NCI-H2196 (cell line): ENCODE data around the gene PI4KA.
"Not testable (repeated sequence)": the region's sequence is repeated elsewhere in the genome, so short reads cannot be mapped to it uniquely, and the experiment has no call there.

Source experiments
- DNase-seq: peaks from one replicate; lab custom pipeline; 2025; ENCODE audit not compliant: unreplicated experiment; lab: John Stamatoyannopoulos, UW

Gene PI4KA

DNA sequence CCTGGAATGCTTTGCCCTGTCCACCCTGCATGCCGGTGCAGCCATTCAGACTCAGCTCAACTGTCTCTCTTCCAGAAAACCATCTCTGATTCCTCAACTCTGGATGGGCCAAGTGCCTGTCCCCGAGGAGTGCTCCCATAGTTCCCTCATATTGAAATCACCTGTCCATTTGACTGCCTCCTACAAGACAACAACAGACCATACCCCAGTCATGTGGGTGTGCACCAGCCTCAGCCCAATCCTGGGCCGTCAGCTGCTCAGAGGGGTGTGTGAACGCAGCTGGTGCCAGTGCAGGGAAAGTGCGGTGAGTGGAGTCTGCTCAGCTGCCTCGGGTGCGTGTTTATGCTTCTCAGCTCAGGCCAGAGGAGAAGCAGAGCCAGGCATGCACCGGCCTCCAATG lies 126.2 kb downstream of the PI4KA start:
- DNase-seq: not testable (repeated sequence)

- peak; percentile 37 for DNase-seq
Measured at GRCh38 chr22:20729194-20729593, 129.4 kb downstream of the PI4KA start.

DNA sequence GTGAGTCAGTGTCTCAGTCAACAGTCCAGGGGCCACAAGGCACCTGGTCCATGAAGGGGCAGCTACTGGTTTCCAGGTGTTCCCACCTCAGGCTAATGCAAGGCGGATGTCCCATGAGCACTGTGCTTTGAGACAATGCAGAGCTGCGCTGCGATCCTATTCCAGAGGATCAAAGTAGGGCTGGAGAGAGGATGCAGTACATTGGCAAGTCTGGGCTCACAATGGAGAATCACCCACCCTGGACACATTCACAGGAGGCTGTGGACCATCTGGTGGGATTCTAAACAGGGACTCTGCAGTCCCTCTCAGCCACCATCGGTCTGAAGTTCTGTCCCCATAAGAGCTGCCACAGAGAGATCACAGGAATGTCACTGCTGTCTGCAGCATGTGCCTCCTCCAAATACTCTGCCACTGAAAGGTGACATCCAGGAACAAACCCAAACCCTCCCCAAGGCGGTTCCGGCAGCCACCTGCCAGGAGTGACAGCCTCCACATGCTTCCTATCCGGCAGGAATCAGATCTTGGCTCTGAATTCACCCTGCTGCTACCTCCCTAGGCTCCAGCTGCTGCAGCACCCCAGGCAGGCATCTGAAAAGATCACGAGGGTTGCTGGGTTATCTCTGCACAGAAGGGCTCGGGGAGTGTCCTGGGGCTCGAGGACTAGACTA lies 130.0 kb downstream of the PI4KA start:
- DNase-seq: peak; percentile 2

GRCh38 chr22:20727118-20728015 lies 131.2 kb downstream of the PI4KA start:
- DNase-seq: no peak

GRCh38 chr22:20725987-20726558 lies 132.5 kb downstream of the PI4KA start:
- DNase-seq: no peak

DNA sequence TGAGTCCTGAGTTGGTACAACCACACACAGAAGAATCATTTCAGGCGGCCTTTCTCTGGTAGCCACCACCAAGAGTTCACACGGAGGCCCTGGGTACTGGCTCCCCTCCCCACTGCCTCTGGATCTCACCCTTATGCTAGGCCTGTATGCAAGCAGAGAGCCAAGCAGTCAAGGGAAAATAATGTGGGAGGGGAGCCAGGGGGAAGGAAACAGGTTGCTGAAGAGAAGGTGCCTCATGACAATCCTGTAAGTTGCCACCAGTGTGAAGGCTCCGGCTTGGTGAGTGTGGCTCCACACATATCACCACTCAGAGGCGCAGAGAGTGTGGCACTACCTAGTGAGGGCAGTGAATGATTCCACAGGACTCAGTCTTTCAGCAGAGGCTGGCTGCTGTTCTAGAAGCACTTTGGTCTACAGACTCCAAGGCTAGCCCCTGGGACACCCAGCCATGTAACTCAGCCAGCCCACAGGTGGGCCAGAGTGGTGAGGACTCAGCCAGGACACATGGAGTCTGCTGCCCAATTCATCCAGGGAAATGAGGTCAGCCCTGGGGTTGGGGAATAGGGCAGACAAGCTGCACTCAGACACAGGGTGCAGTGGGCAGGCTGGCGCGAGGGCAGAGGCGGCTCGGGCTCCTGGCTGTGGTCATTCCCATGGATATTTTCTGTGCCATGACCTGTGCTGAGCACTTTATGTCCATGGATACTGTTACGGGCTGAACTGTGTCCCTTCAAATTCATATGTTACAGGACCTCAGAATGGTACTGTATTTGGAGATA lies 133.7 kb downstream of the PI4KA start:
- DNase-seq: no peak

- DNase-seq: no peak
Measured at GRCh38 chr22:20721409-20722218, 137.0 kb downstream of the PI4KA start.

DNA sequence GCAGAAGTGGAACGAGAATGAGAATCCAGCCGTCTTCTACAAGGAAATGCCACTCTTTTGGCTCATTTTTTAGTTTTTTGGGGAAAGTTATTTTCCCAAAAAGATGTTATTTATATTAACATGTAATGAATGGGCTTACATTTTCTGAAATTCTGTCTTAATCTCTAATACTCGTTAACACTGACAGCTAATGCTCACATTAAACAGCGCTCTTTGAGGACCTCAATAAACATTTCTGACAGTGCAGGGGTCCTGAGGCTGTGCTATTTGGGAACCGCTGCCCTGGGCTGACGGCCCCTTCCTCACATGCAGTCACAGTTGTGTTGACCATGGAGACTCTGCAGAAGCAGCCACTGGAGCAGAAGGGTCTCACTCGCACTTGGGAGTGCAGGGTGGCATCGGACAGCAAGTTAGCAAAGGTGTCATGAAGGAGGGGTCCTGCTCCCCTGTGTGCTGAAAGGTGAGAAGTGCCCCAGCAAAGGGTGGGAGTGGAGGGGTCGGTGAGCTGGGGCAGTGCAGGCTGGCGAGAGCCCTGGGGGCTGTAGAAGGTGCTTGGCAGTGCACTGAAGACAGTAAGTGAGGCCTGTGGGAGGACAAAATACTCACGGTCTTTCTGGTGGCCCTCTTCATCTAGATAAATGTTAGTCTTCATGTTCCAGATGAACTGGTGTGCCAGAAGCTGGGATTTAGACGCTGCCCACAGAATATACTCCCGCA lies 137.8 kb downstream of the PI4KA start:
- DNase-seq: no peak

DNA sequence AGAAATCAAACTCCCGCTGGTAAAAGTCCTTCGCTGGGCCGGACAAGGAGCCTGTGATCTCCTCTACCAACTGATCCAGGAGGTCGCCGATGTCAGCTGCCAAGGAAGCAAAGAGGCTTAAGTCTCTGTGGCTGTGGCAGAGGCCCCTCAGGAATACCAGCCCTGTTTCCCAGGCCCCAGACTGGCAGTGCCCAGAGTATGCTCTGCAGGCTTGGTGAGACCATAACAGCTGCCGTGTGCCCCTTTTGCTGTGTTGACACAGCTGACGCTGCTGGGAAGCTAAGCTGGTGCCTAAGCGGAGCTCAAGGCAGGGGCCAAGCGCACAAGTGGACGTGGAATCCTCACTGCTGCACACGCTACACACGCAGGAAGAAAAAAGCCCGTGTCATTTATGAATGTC lies 139.9 kb downstream of the PI4KA start:
- not testable (repeated sequence) for DNase-seq

DNA sequence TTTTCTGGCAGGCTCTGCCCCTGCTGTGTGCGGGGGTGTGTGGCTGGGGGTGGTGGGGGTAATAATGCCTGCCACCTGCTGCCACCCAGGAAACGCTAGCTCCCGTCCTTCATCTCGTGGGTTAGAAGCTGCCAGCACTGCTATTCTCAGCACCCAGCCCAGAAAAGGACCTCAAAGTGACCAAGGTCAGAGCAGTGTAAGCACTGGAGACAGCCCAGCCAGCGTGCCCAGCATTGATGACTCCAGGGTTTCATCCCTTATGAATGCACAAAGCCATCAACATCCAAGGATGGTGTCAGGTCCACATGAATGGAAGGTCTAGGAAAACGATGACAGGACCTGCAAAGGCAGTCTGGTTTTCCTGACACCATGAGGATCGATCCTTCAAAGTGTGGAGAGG lies 140.6 kb downstream of the PI4KA start:
- not testable (repeated sequence) for DNase-seq

GRCh38 chr22:20717213-20717866 lies 141.3 kb downstream of the PI4KA start:
- not testable (repeated sequence) for DNase-seq

GRCh38 chr22:20713116-20713515 lies 145.5 kb downstream of the PI4KA start:
- not testable (repeated sequence) for DNase-seq

DNA sequence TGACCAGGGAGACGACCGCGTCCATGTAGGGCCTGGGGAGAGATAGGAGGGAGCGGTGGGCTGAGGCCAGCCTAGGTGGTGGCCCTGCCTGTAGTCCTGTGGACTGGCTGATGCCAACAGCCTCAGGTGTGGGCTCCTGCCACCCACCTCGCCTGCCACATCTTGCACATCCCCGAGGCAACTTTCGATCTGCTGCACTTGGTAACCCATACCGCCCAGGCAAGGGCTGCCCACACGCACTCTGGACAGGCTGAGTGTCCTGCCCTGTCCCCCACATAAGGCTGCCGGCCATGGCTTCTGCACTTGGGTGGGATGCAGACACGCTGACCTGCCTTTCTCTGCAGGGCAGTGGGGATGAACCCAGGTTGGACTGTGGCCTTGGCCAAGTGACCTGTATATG lies 148.6 kb downstream of the PI4KA start:
- DNase-seq: not testable (repeated sequence)

DNA sequence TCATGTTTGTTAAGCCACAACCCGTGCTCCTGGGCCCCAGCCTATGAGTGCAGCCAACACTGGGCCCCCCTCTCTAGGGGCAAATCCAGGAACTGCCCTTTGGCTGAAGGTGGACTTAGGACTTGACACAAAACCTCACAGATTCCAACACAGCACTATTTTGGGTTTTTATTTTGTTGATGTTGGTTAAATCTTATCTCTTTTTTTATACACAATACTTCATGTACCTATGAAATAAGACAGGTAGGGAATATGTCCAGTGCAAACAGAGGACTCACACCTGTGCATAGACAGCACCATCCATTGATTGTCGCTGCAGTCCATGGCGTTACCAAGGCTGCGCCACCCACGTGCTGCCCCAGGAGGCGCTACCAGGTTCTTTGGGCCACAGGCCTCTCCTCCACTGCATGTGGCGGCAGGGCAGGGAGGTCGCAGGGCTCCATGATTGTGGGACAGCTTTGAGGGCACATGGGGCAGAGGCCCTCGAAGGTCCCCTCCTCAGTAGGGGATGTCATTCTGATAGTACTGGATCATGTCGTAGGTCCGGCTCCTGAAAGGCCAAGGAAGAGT lies 151.0 kb downstream of the PI4KA start:
- not testable (repeated sequence) for DNase-seq

DNA sequence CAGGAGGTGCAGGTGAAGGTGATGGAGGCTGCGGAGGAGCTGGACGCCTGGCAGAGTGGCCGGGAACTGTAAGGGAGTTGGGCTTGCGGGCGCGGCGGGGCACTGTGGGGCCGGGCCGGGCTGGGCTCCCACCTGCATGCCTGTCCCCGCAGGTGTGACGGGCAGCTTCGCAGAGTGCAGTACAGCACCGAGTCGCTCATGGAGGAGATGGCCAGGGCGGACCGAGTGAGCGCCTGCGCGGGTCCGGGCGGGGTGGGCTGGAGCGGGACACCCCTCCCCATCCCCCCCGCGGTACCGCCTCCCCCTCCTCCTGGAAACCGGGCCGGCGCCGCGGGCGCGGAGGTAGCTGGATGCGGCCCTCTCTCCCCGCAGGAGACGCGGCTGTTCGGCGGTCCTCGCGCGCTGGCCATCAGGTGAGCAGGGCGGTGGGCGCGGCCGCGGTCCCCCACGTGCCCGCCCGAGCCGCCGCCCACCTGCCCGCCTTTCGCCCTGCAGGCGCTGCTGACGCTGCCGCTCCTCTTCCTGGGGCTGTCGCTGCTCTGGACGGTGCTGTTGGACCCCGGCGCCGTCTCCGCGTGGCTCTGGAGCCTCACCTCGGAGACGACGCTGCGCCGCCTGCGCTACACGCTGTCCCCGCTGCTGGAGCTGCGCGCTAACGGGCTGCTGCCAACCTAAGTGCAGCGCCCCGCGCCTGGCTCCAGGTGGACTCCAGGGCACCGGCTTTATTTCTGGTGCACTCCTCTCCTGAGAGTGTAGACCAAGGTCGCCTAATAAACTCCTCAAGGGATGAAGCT lies 154.6 kb downstream of the PI4KA start:
- peak; percentile 4 for DNase-seq

DNA sequence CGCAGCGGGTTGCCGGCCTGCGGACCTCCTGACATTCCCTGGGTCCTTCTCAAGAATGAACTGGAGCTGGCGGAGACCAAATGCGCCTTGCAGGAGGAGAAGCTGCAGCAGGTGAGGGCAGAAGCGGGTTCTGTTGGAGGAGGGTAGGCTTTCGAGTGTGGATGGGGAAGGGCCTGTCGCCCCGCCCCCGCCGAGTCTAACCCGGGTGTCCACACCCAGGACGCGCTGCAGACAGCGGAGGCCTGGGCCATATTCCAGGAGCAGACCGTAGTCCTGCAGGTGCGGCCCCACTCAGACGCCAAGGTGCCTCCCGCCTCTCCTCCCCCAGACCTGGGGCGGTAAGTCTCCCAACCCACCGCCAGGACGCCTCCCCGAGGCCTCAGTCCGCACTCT lies 155.2 kb downstream of the PI4KA start:
- DNase-seq: not testable (repeated sequence)

GRCh38 chr22:20702546-20703413 lies 155.8 kb downstream of the PI4KA start:
- peak; percentile 78 for DNase-seq
